AG10803 (cell line): ENCODE measurements around the gene CCN6.

Source experiments
- DNase-seq: peaks from one replicate; pipeline ENCODE4 v3.0.0; 2010; ENCODE audit warnings: low read depth
- H3K4me3 ChIP-seq: 2 replicates; pipeline ENCODE4 v1.5.1; 2011; ENCODE audit warnings: mild to moderate bottlenecking, low read length, control low read depth
- CTCF ChIP-seq: conservative IDR thresholded peaks from 2 replicates; pipeline ENCODE4 v1.5.1; 2011; ENCODE audit warnings: mild to moderate bottlenecking, low read length, control low read depth, inconsistent platforms

CCN6 gene

GRCh38 chr6:112013051-112013450, 40.9 kb upstream of the CCN6 start:
- DNase-seq = no peak
- no peak for TF ChIP-seq CTCF
- no peak overlapping the region for H3K4me3 ChIP-seq

GRCh38 chr6:112014483-112014882, 39.4 kb upstream of the CCN6 start:
- DNase-seq = peak; percentile 85
- no peak overlapping the region for H3K4me3 ChIP-seq
- no peak for TF ChIP-seq CTCF

GRCh38 chr6:112015725-112016124, 38.2 kb upstream of the CCN6 start:
- TF ChIP-seq CTCF = no peak
- no peak for DNase-seq
- no peak overlapping the region for H3K4me3 ChIP-seq

GRCh38 chr6:112016320-112016719, 37.6 kb upstream of the CCN6 start:
- H3K4me3 ChIP-seq = no peak overlapping the region
- DNase-seq = peak; percentile 38
- TF ChIP-seq CTCF = no peak

GRCh38 chr6:112017169-112017568, 36.7 kb upstream of the CCN6 start:
- no peak for DNase-seq
- no peak overlapping the region for H3K4me3 ChIP-seq
- TF ChIP-seq CTCF = no peak

GRCh38 chr6:112017760-112018537, 36.0 kb upstream of the CCN6 start:
- no peak for DNase-seq

More at GRCh38 chr6:112017760-112018537, 36.0 kb upstream of the CCN6 start:
- no peak for TF ChIP-seq CTCF
- no peak overlapping the region for H3K4me3 ChIP-seq
